C4-2B (cell line): ENCODE data around the gene MLXIP.

ENCODE experiments used
- ZFX ChIP-seq: fragments of 450-650 bp; IDR thresholded peaks from 2 replicates; pipeline ENCODE4 v1.6.1; 2017
- TF ChIP-seq, protein P1 (sequence below): fragments of 450-650 bp; conservative IDR thresholded peaks from 2 replicates; pipeline ENCODE4 v1.5.1; 2017; ENCODE audit warnings: mild to moderate bottlenecking

DNA sequence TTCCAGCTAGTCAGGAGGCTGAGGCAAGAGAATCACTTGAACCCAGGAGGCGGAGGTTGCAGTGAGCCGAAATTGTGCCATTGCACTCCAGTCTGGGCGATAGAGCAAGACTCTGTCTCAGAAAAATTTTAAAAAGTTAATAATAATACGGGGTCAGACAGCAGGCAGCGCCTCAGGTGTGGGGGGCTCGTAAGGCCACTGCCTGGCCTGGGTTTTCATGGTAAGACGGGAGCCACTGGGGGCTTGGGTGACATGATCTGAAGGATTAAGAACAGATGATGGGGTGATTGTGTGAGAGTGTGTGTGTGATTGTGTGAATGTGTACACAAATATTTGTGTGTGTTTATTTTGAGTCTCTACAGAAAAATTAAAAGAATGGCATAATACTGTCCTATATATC, 33.3 kb upstream of the MLXIP start:
- TF ChIP-seq, protein P1, sequence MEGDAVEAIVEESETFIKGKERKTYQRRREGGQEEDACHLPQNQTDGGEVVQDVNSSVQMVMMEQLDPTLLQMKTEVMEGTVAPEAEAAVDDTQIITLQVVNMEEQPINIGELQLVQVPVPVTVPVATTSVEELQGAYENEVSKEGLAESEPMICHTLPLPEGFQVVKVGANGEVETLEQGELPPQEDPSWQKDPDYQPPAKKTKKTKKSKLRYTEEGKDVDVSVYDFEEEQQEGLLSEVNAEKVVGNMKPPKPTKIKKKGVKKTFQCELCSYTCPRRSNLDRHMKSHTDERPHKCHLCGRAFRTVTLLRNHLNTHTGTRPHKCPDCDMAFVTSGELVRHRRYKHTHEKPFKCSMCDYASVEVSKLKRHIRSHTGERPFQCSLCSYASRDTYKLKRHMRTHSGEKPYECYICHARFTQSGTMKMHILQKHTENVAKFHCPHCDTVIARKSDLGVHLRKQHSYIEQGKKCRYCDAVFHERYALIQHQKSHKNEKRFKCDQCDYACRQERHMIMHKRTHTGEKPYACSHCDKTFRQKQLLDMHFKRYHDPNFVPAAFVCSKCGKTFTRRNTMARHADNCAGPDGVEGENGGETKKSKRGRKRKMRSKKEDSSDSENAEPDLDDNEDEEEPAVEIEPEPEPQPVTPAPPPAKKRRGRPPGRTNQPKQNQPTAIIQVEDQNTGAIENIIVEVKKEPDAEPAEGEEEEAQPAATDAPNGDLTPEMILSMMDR, result no peak
- no peak for TF ChIP-seq ZFX
